VCaP (cell line): Measurements from ENCODE around the gene SLC38A3.

ENCODE experiments used
- H3K27ac ChIP-seq: fragments of 450-650 bp; 2 replicates; pipeline ENCODE4 v1.5.1; 2017
- TF ChIP-seq, protein P1 (sequence below): fragments of 450-650 bp; conservative IDR thresholded peaks from 2 replicates; pipeline ENCODE4 v1.5.1; 2017; ENCODE audit warnings: mild to moderate bottlenecking, moderate library complexity

SLC38A3 gene

GRCh38 chr3:50160561-50160983, 44.5 kb upstream of the SLC38A3 start:
- TF ChIP-seq, protein P1, sequence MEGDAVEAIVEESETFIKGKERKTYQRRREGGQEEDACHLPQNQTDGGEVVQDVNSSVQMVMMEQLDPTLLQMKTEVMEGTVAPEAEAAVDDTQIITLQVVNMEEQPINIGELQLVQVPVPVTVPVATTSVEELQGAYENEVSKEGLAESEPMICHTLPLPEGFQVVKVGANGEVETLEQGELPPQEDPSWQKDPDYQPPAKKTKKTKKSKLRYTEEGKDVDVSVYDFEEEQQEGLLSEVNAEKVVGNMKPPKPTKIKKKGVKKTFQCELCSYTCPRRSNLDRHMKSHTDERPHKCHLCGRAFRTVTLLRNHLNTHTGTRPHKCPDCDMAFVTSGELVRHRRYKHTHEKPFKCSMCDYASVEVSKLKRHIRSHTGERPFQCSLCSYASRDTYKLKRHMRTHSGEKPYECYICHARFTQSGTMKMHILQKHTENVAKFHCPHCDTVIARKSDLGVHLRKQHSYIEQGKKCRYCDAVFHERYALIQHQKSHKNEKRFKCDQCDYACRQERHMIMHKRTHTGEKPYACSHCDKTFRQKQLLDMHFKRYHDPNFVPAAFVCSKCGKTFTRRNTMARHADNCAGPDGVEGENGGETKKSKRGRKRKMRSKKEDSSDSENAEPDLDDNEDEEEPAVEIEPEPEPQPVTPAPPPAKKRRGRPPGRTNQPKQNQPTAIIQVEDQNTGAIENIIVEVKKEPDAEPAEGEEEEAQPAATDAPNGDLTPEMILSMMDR = no peak
- no peak overlapping the region for H3K27ac ChIP-seq

DNA sequence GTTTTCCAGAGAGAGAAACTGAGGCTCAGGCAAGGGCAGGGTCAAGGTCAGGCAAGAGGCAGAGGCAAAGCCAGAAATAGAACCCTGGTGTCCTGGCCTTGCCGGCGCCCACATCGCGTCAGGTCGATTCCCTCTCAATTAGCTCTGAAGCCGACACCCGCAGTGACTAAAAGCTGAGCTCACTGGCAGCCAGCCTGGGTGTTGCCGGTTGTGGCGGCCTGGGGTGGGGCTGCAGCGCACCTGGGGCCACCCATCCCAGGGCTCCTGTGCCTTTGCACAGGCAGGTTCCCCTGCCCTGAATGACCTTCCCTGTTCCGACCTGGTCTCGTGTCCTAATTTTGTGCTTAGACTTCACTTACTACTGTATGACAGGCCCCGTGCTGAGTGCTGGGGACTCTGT, 43.8 kb upstream of the SLC38A3 start:
- TF ChIP-seq, protein P1 = no peak
- H3K27ac ChIP-seq = no peak overlapping the region

DNA sequence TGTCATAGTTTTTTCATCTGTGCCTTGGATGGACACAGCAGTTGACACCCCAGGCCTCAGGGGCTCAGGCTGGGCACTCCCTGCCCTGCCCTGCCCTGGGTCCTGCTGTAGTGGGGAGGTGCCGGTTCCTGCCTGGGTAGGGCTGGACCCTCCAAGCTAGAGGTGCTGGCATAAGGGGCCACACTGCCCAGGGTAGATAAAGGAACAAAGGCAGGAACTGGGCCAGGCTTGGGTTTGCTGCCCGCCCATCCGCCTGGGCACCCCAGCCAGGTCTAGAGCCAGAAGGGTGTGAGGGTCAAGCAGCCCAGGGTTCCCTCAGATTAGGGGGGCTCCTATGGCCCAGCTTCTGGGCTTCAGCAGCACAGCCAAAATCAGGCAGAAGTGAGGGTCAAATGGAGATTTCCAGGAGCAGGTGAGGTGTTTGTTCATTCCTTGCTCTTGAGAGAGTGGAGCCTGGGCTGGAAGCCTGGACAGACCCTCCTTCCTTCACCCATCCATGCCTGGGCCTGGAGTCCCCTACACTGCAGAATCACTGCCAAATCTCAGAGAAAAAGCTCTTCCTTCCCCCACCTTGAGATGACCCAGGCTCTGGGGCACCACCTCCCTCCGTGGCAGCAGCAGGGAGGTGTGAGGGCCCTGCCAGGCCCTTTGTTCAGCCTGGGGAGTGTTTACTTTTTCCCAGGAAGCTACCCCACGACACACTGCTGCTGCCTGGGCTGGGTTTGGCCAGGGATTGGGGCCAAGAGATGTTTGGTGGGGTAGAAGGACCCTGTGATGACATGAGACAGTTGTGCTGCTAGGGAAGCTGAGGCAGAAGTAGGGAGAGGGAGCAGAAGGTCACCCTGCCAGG, 42.8 kb upstream of the SLC38A3 start:
- peak overlapping the region; percentile 75; the same call in 1 of the 2 replicates for H3K27ac ChIP-seq
- TF ChIP-seq, protein P1 = no peak

DNA sequence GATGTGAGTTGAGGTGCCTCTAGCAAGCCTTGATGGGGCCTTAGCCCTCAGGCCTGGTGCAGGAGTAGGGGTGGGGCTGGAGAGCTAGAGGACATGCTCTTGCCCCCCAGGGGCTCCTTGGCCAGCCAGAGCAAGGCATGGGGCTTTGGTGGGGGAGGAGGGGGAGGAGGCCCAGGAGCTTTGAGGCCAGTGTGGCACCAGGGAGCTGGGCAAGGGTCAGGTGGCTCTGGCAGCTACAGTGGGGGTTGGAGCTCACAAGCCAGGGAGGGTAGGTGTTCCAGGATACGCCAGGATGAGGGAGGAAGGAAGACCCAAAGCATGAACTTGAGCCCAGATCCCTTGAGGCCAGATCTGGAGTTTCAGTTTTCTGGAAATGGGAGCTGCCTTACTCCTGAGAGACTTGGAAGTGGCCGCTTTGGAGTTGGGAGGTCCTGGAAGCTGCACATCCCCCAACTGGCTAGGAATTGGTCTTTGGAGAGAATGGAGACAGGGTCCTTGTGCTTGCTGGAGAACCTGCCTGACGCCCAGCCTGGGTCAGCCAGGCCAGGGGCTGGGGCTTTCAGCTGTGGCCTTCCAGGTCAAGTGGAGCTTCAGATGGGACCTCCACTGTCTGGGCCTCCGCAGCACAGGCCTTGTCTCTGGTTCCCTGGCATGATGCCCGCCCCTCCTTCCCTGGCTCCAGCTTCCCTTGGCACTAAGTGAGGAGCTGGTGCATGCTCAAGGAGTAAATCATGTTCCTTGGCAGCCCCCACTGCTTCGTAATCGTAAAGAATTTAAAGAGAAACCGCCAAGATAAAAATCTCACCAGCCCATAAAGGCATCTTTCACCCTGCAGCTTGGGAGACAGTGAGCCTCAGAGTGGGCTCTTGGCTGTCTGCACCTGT, 41.3 kb upstream of the SLC38A3 start:
- TF ChIP-seq, protein P1 = no peak
- H3K27ac ChIP-seq = peak overlapping the region; percentile 75

GRCh38 chr3:50164481-50164880, 40.6 kb upstream of the SLC38A3 start:
- peak overlapping the region; percentile 75 for H3K27ac ChIP-seq
- TF ChIP-seq, protein P1 = no peak

DNA sequence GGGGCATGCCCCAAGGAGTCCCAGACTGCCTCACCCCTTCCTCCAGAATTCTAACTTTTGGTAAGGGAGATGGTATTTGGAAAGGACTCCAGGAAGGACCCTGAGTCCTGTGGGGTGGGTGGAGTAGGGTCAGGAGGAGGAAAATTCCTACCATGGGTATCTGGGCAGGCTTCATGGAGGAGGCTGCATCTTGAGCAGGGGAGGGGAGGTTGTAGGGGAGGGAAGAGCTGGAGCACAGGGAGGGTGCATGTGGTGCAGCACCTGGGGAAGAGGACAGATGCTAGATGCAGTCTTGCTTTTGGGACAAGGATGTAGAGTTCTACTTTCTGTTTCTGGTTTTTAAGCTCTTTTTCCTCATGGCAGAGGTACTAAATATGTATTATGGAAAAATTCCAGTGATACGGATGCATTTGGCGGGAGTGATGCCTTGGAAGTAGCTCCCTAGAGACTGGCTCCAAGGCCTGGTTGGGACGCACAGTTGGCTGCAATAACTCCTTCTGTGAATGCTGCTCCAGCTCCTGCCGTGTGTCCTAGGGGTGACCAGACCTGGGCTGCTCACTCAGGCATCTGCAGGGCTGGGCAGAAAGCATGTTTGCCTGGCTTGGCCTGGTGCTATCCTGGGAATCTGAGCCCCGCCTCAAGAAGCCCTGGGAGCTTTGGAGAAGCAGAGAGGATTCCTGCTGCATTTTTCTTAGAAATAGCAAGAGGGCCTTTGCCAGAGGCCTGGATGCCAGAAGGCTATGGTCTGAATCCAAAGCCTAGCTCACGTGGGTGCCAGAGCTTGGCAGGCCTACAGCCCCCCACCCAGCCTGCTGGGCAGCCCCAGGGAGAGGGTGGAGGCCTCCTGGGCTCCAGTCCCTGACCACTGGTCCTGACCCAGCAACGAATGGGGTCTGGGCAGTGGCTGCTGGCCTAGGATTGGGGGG, 39.8 kb upstream of the SLC38A3 start:
- TF ChIP-seq, protein P1 = no peak
- peak overlapping the region; percentile 75 for H3K27ac ChIP-seq
